DMS79 (cell line): ENCODE results near the gene GTF2H2C.
"Not testable (repeated sequence)": the region's sequence is repeated elsewhere in the genome, so short reads cannot be mapped to it uniquely, and the experiment has no call there.

ENCODE experiments used
- DNase-seq: peaks from one replicate; lab custom pipeline; 2025; lab: John Stamatoyannopoulos, UW

Gene GTF2H2C

GRCh38 chr5:69566172-69566571 is 6.2 kb downstream of the GTF2H2C start:
- not testable (repeated sequence) for DNase-seq

DNA sequence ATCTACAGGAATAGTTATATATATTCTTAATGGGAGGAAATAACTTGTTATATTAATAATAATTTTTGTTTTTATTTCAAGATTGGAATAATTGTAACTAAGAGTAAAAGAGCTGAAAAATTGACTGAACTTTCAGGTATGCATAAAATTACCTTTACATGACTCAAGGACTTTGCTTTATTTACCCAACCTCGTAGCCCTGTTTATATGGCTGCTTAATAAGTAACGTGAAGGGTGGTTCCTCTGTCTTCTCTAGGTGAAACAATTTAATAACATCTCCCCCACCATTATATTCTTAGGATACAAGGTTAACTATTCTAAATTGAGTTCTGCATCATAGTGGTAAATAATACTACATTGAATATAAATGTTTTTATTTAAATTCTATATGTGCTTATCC is 8.1 kb downstream of the GTF2H2C start:
- DNase-seq = not testable (repeated sequence)

- DNase-seq = not testable (repeated sequence)
Observed at GRCh38 chr5:69583356-69583755, 23.4 kb downstream of the GTF2H2C start.

- DNase-seq = not testable (repeated sequence)
Observed at GRCh38 chr5:69596114-69596840, 36.3 kb downstream of the GTF2H2C start.

DNA sequence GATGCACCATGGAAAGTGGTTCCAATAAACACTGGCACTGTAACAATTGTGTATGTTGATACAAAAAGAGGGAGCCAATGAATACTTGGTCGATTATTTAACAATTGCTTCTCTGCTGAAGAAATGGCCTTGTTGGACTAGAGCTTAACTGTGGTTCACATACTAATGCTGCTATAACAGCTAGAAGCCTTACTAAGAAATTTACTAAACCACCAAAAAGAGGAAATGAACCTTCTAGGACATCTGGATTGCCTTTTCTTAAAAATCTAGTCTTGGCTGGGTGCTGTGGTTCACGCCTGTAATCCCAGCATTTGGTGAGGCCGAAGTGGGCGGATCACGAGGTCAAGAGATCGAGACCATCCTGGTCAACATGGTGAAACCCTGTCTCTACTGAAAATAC is 42.0 kb downstream of the GTF2H2C start:
- not testable (repeated sequence) for DNase-seq

DNA sequence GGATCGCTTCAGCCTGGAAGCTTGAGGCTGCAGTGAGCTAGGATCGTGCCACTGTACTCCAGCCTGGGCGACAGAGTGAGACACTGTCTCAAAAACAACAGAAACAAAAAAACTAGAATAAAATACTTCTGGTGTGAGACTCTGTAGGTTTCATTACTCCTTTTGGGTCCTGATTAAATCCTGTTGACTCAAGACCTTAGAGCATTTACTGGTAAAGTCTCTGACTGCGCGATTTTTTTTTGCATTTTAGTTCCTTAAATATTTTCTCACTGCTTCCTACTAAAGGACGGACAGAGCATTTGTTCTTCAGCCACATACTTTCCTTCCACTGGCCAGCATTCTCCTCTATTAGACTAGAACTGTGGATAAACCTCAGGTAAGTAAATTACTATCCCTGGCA is 46.8 kb downstream of the GTF2H2C start:
- not testable (repeated sequence) for DNase-seq

- DNase-seq = not testable (repeated sequence)
Observed at GRCh38 chr5:69607750-69608149, 47.8 kb downstream of the GTF2H2C start.

- DNase-seq = not testable (repeated sequence)
Observed at GRCh38 chr5:69608861-69609496, 49.0 kb downstream of the GTF2H2C start.

GRCh38 chr5:69614843-69615242 is 54.9 kb downstream of the GTF2H2C start:
- DNase-seq = not testable (repeated sequence)

GRCh38 chr5:69631879-69632278 is 71.9 kb downstream of the GTF2H2C start:
- DNase-seq = not testable (repeated sequence)
